SKM-1 treated with dmso at 0.1 percent for 144 hours (cell line): Measurements from ENCODE around the gene SMURF2.

Experiments used
- DNase-seq: peaks from one replicate; lab custom pipeline; 2025; ENCODE audit not compliant: unreplicated experiment; lab: John Stamatoyannopoulos, UW

SMURF2 gene

DNA sequence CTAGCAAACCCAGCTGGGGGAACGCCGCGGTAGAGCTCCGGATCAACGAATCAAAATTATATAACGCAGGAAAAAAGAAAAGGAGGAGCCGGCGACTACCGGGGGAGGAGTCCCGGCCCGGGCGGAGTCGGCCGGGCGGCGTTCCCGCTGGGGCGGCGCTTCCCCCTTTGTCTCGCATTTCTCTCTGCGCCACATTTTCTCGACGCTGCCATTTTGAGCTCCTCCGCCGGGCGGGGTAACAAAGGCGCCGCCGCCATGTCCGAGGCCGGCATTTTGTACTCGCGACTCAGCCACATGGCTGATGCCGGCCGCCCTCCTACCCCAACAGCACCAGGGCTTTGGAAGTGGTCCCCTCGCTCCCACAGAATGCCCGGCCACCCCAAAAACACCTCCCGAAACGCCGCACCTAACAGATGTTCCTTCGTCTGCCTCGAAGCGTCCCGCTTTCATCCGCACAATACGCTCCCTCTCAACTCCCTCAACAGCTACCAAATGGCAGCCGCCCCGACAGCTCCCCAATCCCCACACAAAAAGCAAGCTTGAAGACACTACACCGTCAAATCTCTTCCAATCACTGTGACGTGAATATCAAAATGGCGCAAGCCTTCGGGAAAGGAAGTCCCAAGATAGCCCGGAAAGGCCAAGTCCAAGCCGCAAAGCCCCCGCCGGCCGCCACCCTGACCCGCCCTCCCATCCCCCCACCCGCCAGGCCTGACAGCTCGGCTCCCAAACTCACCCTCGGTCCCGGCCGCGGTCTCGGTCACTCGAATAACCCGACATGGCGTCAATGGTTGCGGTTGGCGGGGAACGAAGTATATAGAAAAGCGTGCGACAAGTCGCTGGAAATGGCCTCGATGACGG lies 156.5 kb downstream of the SMURF2 start:
- DNase-seq, result peak; percentile 64

DNA sequence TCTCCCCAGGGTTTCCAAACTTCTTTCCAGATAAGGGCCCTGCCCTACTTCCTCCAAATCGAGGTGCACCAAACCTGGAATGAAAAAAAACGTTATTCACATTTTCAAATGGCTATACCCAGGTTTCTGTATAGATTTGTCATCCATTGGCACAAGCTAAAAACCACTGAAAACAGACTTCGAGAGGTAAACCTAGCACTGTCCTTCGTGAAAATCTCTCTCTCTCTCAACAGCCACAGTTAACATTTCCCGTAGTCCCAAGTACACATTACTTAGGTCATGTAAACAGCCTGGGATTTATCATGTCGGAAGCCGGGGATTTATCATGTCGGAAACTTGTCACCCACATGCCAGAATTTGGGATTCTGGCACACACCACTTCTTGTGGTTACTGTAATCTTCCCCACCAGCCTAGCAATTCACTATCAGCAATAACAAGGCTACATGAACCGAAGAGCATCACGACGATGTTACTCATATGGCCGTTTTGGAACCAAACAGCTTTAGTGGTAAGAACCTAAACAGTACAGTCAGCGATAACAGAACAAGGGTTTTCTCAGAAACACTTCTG lies 157.3 kb downstream of the SMURF2 start:
- no peak for DNase-seq

DNA sequence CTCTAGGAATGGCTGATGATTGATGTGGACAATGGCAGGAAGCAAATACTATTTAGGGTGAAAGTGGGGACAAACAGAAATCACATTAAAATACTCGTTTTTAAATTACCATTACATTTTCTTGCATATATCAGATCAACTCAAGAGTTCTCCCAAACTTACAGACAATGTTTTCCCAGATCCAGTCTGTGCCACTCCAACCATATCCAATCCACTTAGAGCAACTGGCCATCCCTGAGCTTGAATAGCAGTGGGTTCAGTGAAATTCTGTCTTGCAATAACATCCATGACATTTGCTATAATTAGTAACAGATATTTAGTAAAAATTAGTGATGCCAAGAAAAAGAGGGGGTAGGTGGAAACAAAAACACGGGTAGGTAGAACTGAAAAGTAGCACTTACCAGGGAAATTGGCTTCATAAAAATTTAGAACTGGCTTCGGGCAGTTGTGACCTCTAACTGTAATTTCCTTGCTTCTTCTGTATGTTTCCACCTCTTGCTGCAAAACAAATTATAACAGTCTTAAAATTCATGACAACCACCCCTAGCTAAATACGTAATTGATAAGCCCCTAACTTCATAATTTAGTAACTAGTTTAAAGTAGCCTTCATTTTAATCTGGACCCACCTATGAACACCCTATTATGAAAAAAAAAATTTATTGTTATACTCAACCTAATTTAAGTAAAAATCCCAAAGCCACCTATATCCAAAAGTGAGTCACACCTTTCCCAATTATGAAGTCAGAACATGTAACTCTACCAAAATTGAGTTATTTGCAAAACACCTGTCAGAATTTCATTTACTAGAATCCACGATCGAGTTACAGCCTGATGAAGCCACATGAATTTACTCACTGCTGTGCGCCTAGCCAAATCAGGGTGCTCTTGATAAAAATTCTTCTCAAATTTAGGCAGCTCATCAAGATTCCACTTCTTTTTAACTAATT lies 158.0 kb downstream of the SMURF2 start:
- no peak for DNase-seq

DNA sequence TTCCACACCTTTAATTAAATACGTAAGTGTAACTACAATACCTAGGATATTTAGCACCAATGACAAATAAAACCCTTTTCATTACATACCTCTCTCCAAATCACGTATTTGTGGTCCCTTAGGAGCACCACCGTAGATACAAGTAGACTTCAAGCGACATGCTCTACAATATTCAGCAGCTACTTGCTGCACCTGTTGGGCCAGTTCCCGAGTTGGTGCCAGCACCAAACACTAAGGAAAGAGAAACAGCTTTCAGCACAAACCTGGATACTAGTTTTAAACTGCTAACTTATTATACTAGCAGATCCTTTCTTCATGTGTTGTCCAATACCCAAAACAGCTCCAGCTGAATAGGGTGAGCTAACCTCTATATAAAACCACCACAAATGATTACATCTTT lies 158.8 kb downstream of the SMURF2 start:
- no peak for DNase-seq

DNA sequence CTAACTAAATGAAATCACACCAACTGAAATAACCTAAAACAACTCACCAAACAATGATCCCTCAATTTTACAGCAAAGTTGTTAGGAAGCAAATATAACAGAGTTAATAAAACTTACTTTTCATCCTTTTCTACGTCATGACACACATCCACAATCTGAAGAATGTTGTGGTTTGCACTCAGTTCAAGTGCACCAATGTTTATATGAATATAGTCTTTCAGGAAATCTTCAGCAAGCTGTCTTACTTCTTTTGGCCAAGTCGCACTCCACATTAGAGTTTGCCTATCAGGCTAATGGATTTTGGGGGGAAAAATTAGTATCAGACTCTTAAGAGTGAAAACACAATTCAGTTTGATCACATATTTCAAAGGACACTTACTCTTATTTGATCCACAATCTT lies 159.3 kb downstream of the SMURF2 start:
- DNase-seq, result no peak

DNA sequence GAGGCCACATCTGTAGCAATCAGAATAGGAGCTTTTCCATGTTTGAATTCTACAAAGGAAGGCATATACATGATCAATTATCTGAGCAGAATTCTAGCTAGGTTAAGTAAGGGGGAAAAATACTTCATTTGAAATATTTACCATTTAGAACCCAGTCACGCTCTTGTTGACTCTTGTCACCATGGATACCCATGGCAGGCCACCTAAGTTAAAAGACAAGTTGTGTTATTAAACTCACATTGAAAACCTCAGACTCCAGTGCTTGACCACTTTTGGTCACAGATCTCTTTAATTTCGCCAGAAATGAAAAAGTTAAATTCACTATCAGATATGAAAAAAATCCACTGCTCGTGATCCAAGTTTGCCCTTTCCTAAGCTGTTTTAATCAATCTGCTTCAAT lies 160.1 kb downstream of the SMURF2 start:
- no peak for DNase-seq

DNA sequence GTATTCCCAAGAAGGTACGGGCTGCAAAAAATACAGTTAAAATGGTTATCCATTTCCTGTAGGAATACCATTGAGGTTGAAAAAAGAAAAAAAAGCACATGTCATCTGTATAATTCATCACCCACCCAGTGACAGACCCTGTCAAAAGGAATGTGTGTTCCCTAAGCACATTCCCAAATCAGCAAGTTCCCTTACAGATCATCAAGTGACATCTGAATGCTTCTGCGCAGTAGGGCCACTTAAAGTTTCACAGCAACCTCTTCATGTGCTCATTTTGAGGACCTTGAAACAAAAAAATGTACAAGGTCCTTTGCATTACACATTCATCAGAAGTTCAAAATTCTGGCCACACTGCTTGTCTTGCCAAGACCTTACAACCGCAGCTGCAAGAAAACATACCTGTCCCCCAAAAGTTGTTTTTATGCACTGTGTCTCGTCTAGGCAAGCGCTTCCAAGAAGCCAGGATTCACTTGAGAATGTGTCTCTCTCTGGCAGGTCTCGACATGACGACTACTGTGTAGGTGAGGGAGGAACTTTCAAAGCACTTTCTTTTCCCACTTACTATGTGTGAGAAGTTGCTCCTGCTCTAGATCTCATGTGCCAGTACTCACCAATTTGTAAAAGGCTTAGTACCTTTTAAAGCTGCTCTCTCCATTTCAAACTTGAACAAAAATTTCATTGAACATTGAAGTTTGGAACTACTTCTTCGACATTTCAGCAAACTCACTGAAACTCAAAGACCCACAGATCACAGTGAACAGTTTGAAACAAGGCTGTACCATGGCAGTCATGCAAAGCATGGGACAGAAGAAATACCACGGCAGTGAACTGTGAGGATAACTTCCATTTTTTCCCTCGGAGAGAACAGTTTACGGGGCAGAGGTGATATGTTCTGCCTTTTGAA lies 161.0 kb downstream of the SMURF2 start:
- DNase-seq, result no peak

DNA sequence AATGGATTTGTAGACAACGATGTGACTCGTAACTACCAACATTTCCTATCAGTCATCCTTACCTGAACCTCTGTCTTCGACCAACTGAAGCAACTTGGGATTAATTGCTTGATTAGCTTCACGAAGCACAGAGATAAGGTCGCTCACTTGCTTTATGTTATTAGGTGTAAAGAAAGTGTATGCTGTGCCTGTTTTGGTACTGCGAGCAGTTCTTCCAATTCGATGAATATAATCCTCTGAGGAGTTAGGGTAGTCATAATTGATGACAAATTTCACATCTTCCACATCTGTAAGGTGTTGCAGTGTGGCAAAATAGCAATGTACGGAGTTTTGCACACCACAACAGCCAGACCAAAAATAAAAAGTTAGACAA lies 161.6 kb downstream of the SMURF2 start:
- DNase-seq, result no peak

DNA sequence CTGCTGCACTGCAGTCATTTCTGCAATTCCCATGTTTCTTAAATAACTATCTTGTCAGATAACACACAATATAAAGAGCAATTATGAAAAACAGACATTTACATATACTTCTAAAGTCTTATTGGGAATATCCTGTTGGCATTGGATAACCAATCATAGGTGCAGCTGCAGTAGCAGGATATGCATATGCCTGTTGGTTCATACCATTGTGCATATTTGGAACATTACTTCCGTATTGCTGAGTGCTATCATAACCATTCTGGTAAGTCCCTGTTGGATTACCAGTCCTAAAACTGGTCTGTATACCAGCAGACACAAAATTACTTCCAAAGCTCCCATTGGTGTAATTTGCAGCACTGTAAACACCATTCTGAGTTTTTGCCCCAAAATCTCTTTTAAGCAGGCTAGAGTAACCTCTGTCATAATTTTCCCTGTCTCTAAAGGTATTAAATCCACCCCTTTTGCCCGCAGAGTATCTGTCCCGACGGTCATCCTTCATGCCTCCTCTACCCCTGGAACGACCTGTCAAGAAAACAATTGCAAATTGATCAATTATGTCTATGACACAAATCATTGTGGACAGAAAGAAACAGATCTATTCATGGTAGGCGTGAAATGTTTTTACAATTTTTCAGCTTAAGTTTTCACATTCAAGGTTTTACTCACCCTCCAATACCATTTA lies 162.2 kb downstream of the SMURF2 start:
- no peak for DNase-seq

DNA sequence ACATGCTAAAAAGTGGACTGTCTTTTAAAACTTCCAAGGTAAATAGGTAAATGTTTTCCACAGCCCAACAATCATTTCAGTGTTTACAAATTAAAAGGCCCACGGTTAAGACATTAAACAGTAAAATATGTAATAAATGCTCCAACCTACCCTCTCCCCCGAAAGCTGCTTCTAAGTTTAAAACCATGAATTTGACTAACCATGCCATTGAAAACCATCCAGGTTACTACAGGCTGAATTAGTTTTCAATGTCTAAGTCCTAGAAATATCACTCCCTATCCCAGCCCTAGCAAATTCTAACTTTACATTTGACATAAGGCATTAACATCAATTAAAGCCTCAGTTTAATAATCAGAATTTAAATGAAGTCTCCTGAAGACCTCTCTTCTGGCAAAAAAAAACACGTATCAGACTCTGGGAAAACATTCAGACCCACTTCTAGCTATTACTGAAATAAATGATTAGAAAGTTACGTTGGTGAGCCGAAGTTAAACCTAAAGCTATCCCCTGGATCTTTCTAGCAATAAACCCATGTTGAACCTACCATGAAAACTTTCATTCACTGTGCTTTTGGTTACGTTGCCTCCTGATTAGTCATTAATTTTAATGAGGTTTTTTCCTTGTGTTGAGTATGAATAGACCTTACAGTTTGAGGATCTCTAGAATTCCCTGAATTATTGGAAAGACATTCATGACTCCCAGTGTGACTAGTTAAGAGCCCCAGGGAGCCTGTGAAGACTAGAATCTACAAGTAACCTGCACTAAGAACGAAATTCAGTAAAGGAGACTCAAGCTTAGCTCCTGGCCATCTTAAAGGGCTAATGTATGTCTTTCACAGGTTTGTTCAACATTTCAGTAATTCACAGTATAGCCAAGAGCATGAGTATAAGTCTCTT lies 163.6 kb downstream of the SMURF2 start:
- DNase-seq, result no peak

DNA sequence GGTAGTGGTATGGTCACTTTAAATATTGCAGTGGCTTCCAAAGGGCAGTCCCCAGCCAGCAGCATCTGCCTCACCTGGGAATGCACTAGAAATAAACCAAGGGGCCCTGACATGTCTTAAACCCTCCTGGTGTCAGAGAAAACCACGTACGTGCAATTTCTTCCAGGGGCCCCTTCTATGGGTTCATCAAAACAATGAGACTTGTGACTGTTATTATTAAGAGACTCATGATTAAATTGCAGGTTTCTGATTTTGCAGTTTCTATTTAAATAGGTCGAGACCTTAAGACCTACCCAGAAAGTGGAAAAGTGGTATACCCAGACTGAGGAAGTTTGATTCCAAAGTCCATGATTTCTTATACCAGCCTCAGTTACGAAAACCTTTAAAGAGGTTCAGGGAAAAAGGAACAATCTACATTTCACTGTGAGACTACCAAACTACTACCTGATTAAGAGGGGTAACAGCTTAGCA lies 164.5 kb downstream of the SMURF2 start:
- no peak for DNase-seq

DNA sequence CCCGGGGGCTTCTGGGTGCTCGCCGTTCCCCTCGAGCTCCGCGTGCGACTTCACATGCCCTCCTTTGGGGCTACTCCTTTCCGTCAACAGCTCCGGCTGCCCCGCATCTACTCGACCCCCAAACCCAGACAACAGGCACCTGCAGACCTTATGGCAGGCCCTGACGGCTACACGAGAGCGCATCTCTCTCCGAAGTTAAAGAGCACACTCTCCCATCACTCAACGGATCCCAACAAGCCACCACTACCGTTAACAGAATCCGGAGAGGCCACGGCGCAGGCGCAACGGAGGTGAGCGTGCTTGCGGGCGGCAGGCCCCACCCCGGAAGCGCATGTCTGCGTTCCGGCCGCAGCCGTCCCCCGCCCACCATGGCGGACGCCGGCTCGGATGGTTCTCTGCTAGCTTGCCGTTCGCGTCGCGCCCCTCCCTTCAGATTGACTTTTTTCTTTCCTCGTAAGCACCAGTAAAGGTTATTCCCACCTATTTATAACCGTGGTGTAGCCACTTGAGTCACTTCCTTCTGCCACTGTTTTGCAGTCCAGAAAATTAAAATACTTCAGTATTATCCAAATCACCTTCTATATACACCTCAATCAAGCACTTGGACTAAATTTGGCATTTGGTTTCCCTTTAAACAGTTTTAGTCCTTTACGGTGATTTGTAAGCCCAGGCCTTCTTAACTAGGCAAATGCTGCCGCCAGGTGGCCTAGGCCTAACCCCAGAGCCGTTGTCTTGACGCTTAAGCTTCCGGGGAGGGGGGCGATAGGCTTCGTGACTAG lies 165.1 kb downstream of the SMURF2 start, which contains the start of gene POLG2:
Gene POLG2, minus strand, starts transcription at position 269 of the 779 bp plus-strand sequence. Its CDS starts 86 bp downstream, at position 183.
- peak; percentile 93 for DNase-seq

DNA sequence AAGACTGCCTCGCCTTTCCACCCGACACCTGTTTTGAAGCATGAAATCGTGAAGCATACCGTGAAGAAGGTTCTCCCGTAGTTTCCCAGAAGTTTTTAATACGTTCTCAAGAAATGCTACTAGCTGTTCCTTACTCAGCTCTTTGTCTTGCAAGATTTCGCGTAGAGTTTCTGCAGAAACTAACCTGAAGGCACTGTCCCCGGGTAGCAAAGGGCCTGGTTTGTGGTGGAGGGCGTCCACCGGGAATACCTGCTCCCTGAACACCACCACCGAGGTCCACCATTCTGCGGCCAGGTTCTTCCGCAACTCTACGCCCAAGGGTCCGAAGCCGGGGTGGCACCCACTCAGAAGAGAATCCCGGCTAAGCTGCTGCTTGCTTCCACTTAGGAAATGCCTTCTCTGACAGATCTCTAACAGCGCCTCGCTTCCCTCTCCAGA lies 165.7 kb downstream of the SMURF2 start:
- DNase-seq, result no peak
